IPS-15b (cell line): ENCODE measurements around the gene CCNL1.
"Not testable (repeated sequence)": the region's sequence is repeated elsewhere in the genome, so short reads cannot be mapped to it uniquely, and the experiment has no call there.

Source experiments
- H3K27me3 ChIP-seq: one replicate; pipeline ENCODE4 v1.6.1; 2013; ENCODE audit warnings: low read length; ENCODE audit not compliant: control insufficient read depth, insufficient read depth
- H3K36me3 ChIP-seq: one replicate; pipeline ENCODE4 v1.6.1; 2013; ENCODE audit warnings: low read length; ENCODE audit not compliant: control insufficient read depth, insufficient read depth
- H3K4me1 ChIP-seq: one replicate; pipeline ENCODE4 v1.6.1; 2013; ENCODE audit warnings: mild to moderate bottlenecking, low read length; ENCODE audit not compliant: control insufficient read depth, insufficient read depth
- H3K4me3 ChIP-seq: one replicate; pipeline ENCODE4 v1.5.1; 2013; ENCODE audit warnings: low read depth, low read length
- H3K9ac ChIP-seq: one replicate; pipeline ENCODE4 v1.6.1; 2013; ENCODE audit warnings: low read depth, mild to moderate bottlenecking, low read length
- H3K9me3 ChIP-seq: one replicate; pipeline ENCODE4 v1.6.1; 2013; ENCODE audit warnings: mild to moderate bottlenecking, low read length; ENCODE audit not compliant: control insufficient read depth, insufficient read depth

Gene CCNL1

GRCh38 chr3:157166115-157166514 is 6.2 kb upstream of the CCNL1 start:
- Histone ChIP-seq H3K36me3 (no peaks in the 10 kb centered on the region), H3K4me1 (peaks cover under 1% of the 10 kb centered on the region), H3K4me3 (no peak overlapping the region), H3K9ac (no peak overlapping the region), H3K9me3 (no peaks in the 10 kb centered on the region), H3K27me3 (no peaks in the 10 kb centered on the region)

GRCh38 chr3:157163217-157163953 is 3.4 kb upstream of the CCNL1 start:
- Histone ChIP-seq H3K4me3 (no peak overlapping the region), H3K9ac (no peak overlapping the region), H3K27me3 (no peaks in the 10 kb centered on the region), H3K9me3 (no peaks in the 10 kb centered on the region), H3K4me1 (peaks cover 4% of the 10 kb centered on the region), H3K36me3 (peaks cover 1% of the 10 kb centered on the region)

- H3K9me3 ChIP-seq, H3K4me1 ChIP-seq, H3K4me3 ChIP-seq, H3K9ac ChIP-seq, H3K36me3 ChIP-seq, H3K27me3 ChIP-seq: not testable (repeated sequence)
These were observed 2.7 kb upstream of the CCNL1 start for GRCh38 chr3:157162620-157163019.

GRCh38 chr3:157160658-157161424 is 894 bp upstream of the CCNL1 start:
- peaks cover 10% of the 10 kb centered on the region for H3K36me3 ChIP-seq
- peak overlapping the region; percentile 92 for H3K9ac ChIP-seq
- H3K9me3 ChIP-seq, result no peaks in the 10 kb centered on the region
- no peaks in the 10 kb centered on the region for H3K27me3 ChIP-seq
- H3K4me3 ChIP-seq, result peak overlapping the region; percentile 97
- peaks cover 9% of the 10 kb centered on the region for H3K4me1 ChIP-seq

GRCh38 chr3:157159037-157159761 is 748 bp downstream of the CCNL1 start:
- Histone ChIP-seq H3K4me1 (peaks cover 9% of the 10 kb centered on the region), H3K9ac (peak overlapping the region; percentile 99), H3K36me3 (peaks cover 10% of the 10 kb centered on the region), H3K4me3 (peak overlapping the region; percentile 97), H3K9me3 (no peaks in the 10 kb centered on the region), H3K27me3 (no peaks in the 10 kb centered on the region)

GRCh38 chr3:157157836-157158235 is 2.1 kb downstream of the CCNL1 start:
- H3K36me3 ChIP-seq, result peaks cover 12% of the 10 kb centered on the region
- peak overlapping the region; percentile 9 for H3K4me3 ChIP-seq
- H3K27me3 ChIP-seq, result no peaks in the 10 kb centered on the region
- H3K9me3 ChIP-seq, result no peaks in the 10 kb centered on the region
- H3K9ac ChIP-seq, result no peak overlapping the region
- H3K4me1 ChIP-seq, result peaks cover 9% of the 10 kb centered on the region

- H3K9ac ChIP-seq, result no peak overlapping the region
- H3K4me1 ChIP-seq, result peaks cover 9% of the 10 kb centered on the region
- H3K36me3 ChIP-seq, result peaks cover 14% of the 10 kb centered on the region
- H3K9me3 ChIP-seq, result no peaks in the 10 kb centered on the region
- no peaks in the 10 kb centered on the region for H3K27me3 ChIP-seq
- no peak overlapping the region for H3K4me3 ChIP-seq
These were observed 2.9 kb downstream of the CCNL1 start for GRCh38 chr3:157156837-157157635.

- Histone ChIP-seq H3K4me1 (peaks cover 5% of the 10 kb centered on the region), H3K9me3 (no peaks in the 10 kb centered on the region), H3K36me3 (peaks cover 25% of the 10 kb centered on the region), H3K4me3 (no peak overlapping the region), H3K27me3 (no peaks in the 10 kb centered on the region), H3K9ac (no peak overlapping the region)
These were observed 4.4 kb downstream of the CCNL1 start for GRCh38 chr3:157155591-157155990.

- peaks cover 5% of the 10 kb centered on the region for H3K4me1 ChIP-seq
- peaks cover 27% of the 10 kb centered on the region for H3K36me3 ChIP-seq
- H3K27me3 ChIP-seq, result no peaks in the 10 kb centered on the region
- no peaks in the 10 kb centered on the region for H3K9me3 ChIP-seq
- H3K9ac ChIP-seq, result no peak overlapping the region
- no peak overlapping the region for H3K4me3 ChIP-seq
These were observed 5.2 kb downstream of the CCNL1 start for GRCh38 chr3:157154563-157155330.

GRCh38 chr3:157152930-157153329 is 7.0 kb downstream of the CCNL1 start:
- H3K36me3 ChIP-seq, result peaks cover 35% of the 10 kb centered on the region
- no peaks in the 10 kb centered on the region for H3K9me3 ChIP-seq
- H3K4me1 ChIP-seq, result peaks cover 5% of the 10 kb centered on the region
- no peak overlapping the region for H3K9ac ChIP-seq
- H3K27me3 ChIP-seq, result no peaks in the 10 kb centered on the region
- no peak overlapping the region for H3K4me3 ChIP-seq

- Histone ChIP-seq H3K9me3 (no peaks in the 10 kb centered on the region), H3K4me1 (peaks cover 5% of the 10 kb centered on the region), H3K4me3 (no peak overlapping the region), H3K36me3 (peaks cover 36% of the 10 kb centered on the region), H3K9ac (no peak overlapping the region), H3K27me3 (no peaks in the 10 kb centered on the region)
These were observed 7.5 kb downstream of the CCNL1 start for GRCh38 chr3:157152438-157152837.
